Left cardiac atrium (tissue), 4 donors: ENCODE results near the gene UBXN6. TPM values are rescaled to one million over a fixed set of nuclear protein-coding genes. Genes with fewer than 3 reads are reported as not detected.

Source experiments
- ATAC-seq, 2 donors: fragments of 200-7000 bp; cut with Tn5 transposase; one replicate each; pipeline ENCODE4 v1.9.1; 2020; ENCODE audit warnings: mild to moderate bottlenecking in 2 of 2, moderate library complexity in 2 of 2
- DNase-seq: peaks from one replicate; pipeline ENCODE4 v3.0.0-alpha.2; 2020
- intact Hi-C, 2 donors: fragments of 100-400 bp; cut with DNase I; formaldehyde crosslinking; loops; one replicate each; pipeline versions ENCODE4 v1.14.1 to v1.15.1; 2022 to 2023
- long read RNA-seq: library from polyadenylated mRNA; unstranded; transcript quantifications from one replicate; pipeline ENCODE4 v2.0.0, GENCODE V29; 2021
- total RNA-seq, 2 donors: library from RNA; stranded (reverse); fragmentation: NEBNext Ultra II Directional; extraction: Animal tissue kit (Norgen Biotek cat#: 25700); gene quantifications; one replicate each; pipeline ENCODE4 v1.2.1, GENCODE V29; 2021
- donor health status: DM: no; HTN: yes; CAD: no.
- donor health status: DM: no; HTN: yes; CAD: no; lungs with severe emphysema.
- donor health status: DM: yes; HTN: yes; CAD: no.
- donor health status: Dilated cardiomyopathy.

UBXN6 gene
- total RNA-seq: 100 to 1,000 TPM in 1 of 2 donors, 10 to 100 TPM in 1; 96.9 to 101 TPM
- long read RNA-seq, transcript UBXN6-201 (11 exons, 1,943 nt): major isoform, 16 of 31 reads
- long read RNA-seq, partial matches to known transcripts: 13 of 31 reads
- long read RNA-seq, other reads (novel, unspliced or antisense): 2 of 31 reads

- intact Hi-C loops: loop anchor here (10.0 kb wide), 1 partner anchor 53 kb away; the partner anchor contains the start of genes CHAF1A (in 2 of the 2) and SH3GL1 (in 2 of the 2)
- peak; percentile 99 for DNase-seq
- ATAC-seq: peak; percentile 86 to 87
Observed at GRCh38 chr19:4457654-4458395, at the start of gene UBXN6. Gene UBXN6, minus strand, starts transcription at chr19:4457794. Its CDS starts 97 bp downstream, at chr19:4457697.

GRCh38 chr19:4507150-4507452 lies 49.5 kb upstream of the UBXN6 start:
- DNase-seq: no peak
- intact Hi-C loops: no loop called here
- no peak for ATAC-seq

GRCh38 chr19:4506449-4507149 lies 49.0 kb upstream of the UBXN6 start:
- no peak for DNase-seq
- intact Hi-C loops: no loop called here
- no peak for ATAC-seq

GRCh38 chr19:4505570-4506448 lies 48.2 kb upstream of the UBXN6 start:
- DNase-seq (no peak), ATAC-seq (no peak)
- intact Hi-C loops: no loop called here

GRCh38 chr19:4504891-4505569 lies 47.4 kb upstream of the UBXN6 start:
- peak in 1 of 2 donors; percentile 11 for ATAC-seq
- no peak for DNase-seq
- intact Hi-C loops: no loop called here

GRCh38 chr19:4504297-4504701 lies 46.7 kb upstream of the UBXN6 start:
- DNase-seq (no peak), ATAC-seq (peak in 1 of 2 donors; percentile 2)
- intact Hi-C loops: no loop called here

GRCh38 chr19:4503825-4504170 lies 46.2 kb upstream of the UBXN6 start:
- ATAC-seq (no peak), DNase-seq (no peak)
- intact Hi-C loops: no loop called here

- ATAC-seq: no peak
- intact Hi-C loops: no loop called here
- no peak for DNase-seq
Observed at GRCh38 chr19:4503132-4503824, 45.7 kb upstream of the UBXN6 start.

- intact Hi-C loops: no loop called here
- no peak for ATAC-seq
- no peak for DNase-seq
Observed at GRCh38 chr19:4502282-4503131, 44.9 kb upstream of the UBXN6 start.

- intact Hi-C loops: no loop called here
- no peak for DNase-seq
- ATAC-seq: no peak
Observed at GRCh38 chr19:4501691-4502090, 44.1 kb upstream of the UBXN6 start.

GRCh38 chr19:4500841-4501591 lies 43.4 kb upstream of the UBXN6 start:
- ATAC-seq (no peak), DNase-seq (no peak)
- intact Hi-C loops: no loop called here

- ATAC-seq: no peak
- no peak for DNase-seq
- intact Hi-C loops: no loop called here
Observed at GRCh38 chr19:4499855-4500254, 42.3 kb upstream of the UBXN6 start.

GRCh38 chr19:4499318-4499717 lies 41.7 kb upstream of the UBXN6 start:
- no peak for DNase-seq
- ATAC-seq: no peak
- intact Hi-C loops: no loop called here

- ATAC-seq (no peak), DNase-seq (no peak)
- intact Hi-C loops: no loop called here
Observed at GRCh38 chr19:4498694-4499093, 41.1 kb upstream of the UBXN6 start.

GRCh38 chr19:4497770-4498389 lies 40.3 kb upstream of the UBXN6 start:
- no peak for DNase-seq
- intact Hi-C loops: no loop called here
- no peak for ATAC-seq

- intact Hi-C loops: no loop called here
- no peak for DNase-seq
- ATAC-seq: no peak
Observed at GRCh38 chr19:4496304-4496703, 38.7 kb upstream of the UBXN6 start.

GRCh38 chr19:4495471-4495870 lies 37.9 kb upstream of the UBXN6 start:
- intact Hi-C loops: no loop called here
- DNase-seq: no peak
- no peak for ATAC-seq
